ENCODE measurements around the gene RPL36A.

Gene RPL36A

GRCh38 chrX:101357166-101357795, 33.5 kb upstream of the RPL36A start:
- Histone ChIP-seq H3K9ac (no peak overlapping the region), H3K27me3 (ENCODE audit: control insufficient read depth, insufficient read depth, low read length) (no peaks in the 10 kb centered on the region), H3K9me3 (ENCODE audit: control insufficient read depth, low read length) (no peaks in the 10 kb centered on the region), H3K36me3 (ENCODE audit: control insufficient read depth, insufficient read depth, low read length) (no peaks in the 10 kb centered on the region), H3K4me3 (ENCODE audit: low read depth, low read length) (no peak overlapping the region), H2AFZ (no peak overlapping the region), H3K4me1 (no peaks in the 10 kb centered on the region), H3K79me2 (no peaks in the 10 kb centered on the region), H3K27ac (no peak overlapping the region), H3K4me2 (ENCODE audit: low read length) (no peak overlapping the region)
- TF ChIP-seq CTCF (IDR thresholded peaks at IDR 0.05) = peak; percentile 17

GRCh38 chrX:101359966-101360365, 30.8 kb upstream of the RPL36A start:
- no peak overlapping the region for H3K27ac ChIP-seq
- H3K4me2 ChIP-seq (ENCODE audit: low read length) = no peak overlapping the region
- H3K36me3 ChIP-seq (ENCODE audit: control insufficient read depth, insufficient read depth, low read length) = no peaks in the 10 kb centered on the region
- no peaks in the 10 kb centered on the region for H3K79me2 ChIP-seq
- no peaks in the 10 kb centered on the region for H3K4me1 ChIP-seq
- H3K9me3 ChIP-seq (ENCODE audit: control insufficient read depth, low read length) = no peaks in the 10 kb centered on the region
- H3K27me3 ChIP-seq (ENCODE audit: control insufficient read depth, insufficient read depth, low read length) = no peaks in the 10 kb centered on the region
- H3K9ac ChIP-seq = no peak overlapping the region
- no peak overlapping the region for H3K4me3 ChIP-seq (ENCODE audit: low read depth, low read length)
- TF ChIP-seq CTCF (IDR thresholded peaks at IDR 0.05) = no peak
- H2AFZ ChIP-seq = no peak overlapping the region

- no peak overlapping the region for H3K9ac ChIP-seq
Observed at GRCh38 chrX:101360390-101360789, 30.4 kb upstream of the RPL36A start.

GRCh38 chrX:101362116-101362515, 28.7 kb upstream of the RPL36A start:
- Histone ChIP-seq H3K27me3 (ENCODE audit: control insufficient read depth, insufficient read depth, low read length) (no peaks in the 10 kb centered on the region), H3K27ac (no peak overlapping the region)

More at GRCh38 chrX:101360390-101360789, 30.4 kb upstream of the RPL36A start:
- TF ChIP-seq CTCF (IDR thresholded peaks at IDR 0.05) = no peak
- Histone ChIP-seq H3K4me2 (ENCODE audit: low read length) (no peak overlapping the region), H3K27me3 (ENCODE audit: control insufficient read depth, insufficient read depth, low read length) (no peaks in the 10 kb centered on the region), H3K4me1 (no peaks in the 10 kb centered on the region), H3K79me2 (no peaks in the 10 kb centered on the region), H3K9me3 (ENCODE audit: control insufficient read depth, low read length) (no peaks in the 10 kb centered on the region), H2AFZ (no peak overlapping the region), H3K36me3 (ENCODE audit: control insufficient read depth, insufficient read depth, low read length) (no peaks in the 10 kb centered on the region), H3K27ac (no peak overlapping the region), H3K4me3 (ENCODE audit: low read depth, low read length) (no peak overlapping the region)

More at GRCh38 chrX:101362116-101362515, 28.7 kb upstream of the RPL36A start:
- Histone ChIP-seq H2AFZ (no peak overlapping the region), H3K4me2 (ENCODE audit: low read length) (no peak overlapping the region), H3K79me2 (no peaks in the 10 kb centered on the region), H3K4me1 (no peaks in the 10 kb centered on the region), H3K9me3 (ENCODE audit: control insufficient read depth, low read length) (no peaks in the 10 kb centered on the region), H3K4me3 (ENCODE audit: low read depth, low read length) (no peak overlapping the region), H3K9ac (no peak overlapping the region), H3K36me3 (ENCODE audit: control insufficient read depth, insufficient read depth, low read length) (no peaks in the 10 kb centered on the region)
- no peak for TF ChIP-seq CTCF (IDR thresholded peaks at IDR 0.05)

Data from parathyroid adenoma (tissue), 2 donors.